GM19372 (cell line): ENCODE data around the gene SEL1L3.
"Not testable (repeated sequence)": the region's sequence is repeated elsewhere in the genome, so short reads cannot be mapped to it uniquely, and the experiment has no call there.

Experiments used
- ATAC-seq: cut with Tn5 transposase; IDR thresholded peaks from one replicate; pipeline ENCODE4 v1.9.1; 2021; ENCODE audit warnings: mild to moderate bottlenecking, low read depth, moderate library complexity; ENCODE audit not compliant: unreplicated experiment

Gene SEL1L3

GRCh38 chr4:25879991-25880651 is 17.3 kb upstream of the SEL1L3 start:
- ATAC-seq, result peak; percentile 70

- no peak for ATAC-seq
Observed at GRCh38 chr4:25879587-25879986, 16.8 kb upstream of the SEL1L3 start.

GRCh38 chr4:25879091-25879584 is 16.4 kb upstream of the SEL1L3 start:
- no peak for ATAC-seq

GRCh38 chr4:25878676-25879075 is 15.9 kb upstream of the SEL1L3 start:
- no peak for ATAC-seq

- ATAC-seq, result peak; percentile 43
Observed at GRCh38 chr4:25875281-25875745, 12.5 kb upstream of the SEL1L3 start.

- ATAC-seq, result no peak
Observed at GRCh38 chr4:25874655-25875054, 11.9 kb upstream of the SEL1L3 start.

- no peak for ATAC-seq
Observed at GRCh38 chr4:25873632-25874129, 10.9 kb upstream of the SEL1L3 start.

GRCh38 chr4:25872851-25873631 is 10.3 kb upstream of the SEL1L3 start:
- ATAC-seq, result no peak

GRCh38 chr4:25870081-25870480 is 7.3 kb upstream of the SEL1L3 start:
- ATAC-seq, result no peak

- no peak for ATAC-seq
Observed at GRCh38 chr4:25867781-25868294, 5.0 kb upstream of the SEL1L3 start.

GRCh38 chr4:25866401-25866800 is 3.6 kb upstream of the SEL1L3 start:
- ATAC-seq, result not testable (repeated sequence)

GRCh38 chr4:25865586-25865985 is 2.8 kb upstream of the SEL1L3 start:
- ATAC-seq, result no peak

GRCh38 chr4:25863831-25864418 is 1.1 kb upstream of the SEL1L3 start:
- ATAC-seq, result no peak

- no peak for ATAC-seq
Observed at GRCh38 chr4:25863347-25863784, 578 bp upstream of the SEL1L3 start.

- peak; percentile 4 for ATAC-seq
Observed at GRCh38 chr4:25861951-25862410, 807 bp downstream of the SEL1L3 start.

- no peak for ATAC-seq
Observed at GRCh38 chr4:25861280-25861950, 1.4 kb downstream of the SEL1L3 start.

GRCh38 chr4:25860586-25861279 is 2.1 kb downstream of the SEL1L3 start:
- no peak for ATAC-seq

- peak; percentile 38 for ATAC-seq
Observed at GRCh38 chr4:25859429-25860148, 3.2 kb downstream of the SEL1L3 start.

GRCh38 chr4:25857851-25858400 is 4.9 kb downstream of the SEL1L3 start:
- no peak for ATAC-seq
